ENCODE results near the gene PCDH9. TPM values are rescaled to one million over a fixed set of nuclear protein-coding genes. Genes with fewer than 3 reads are reported as not detected.

Gene PCDH9
- total and polyA plus RNA-seq, 2 of the 13 experiments (the other 11 are each of a cell fraction or from before 2014, with no cell fraction given) = 0.09 TPM; not detected in 1

GRCh38 chr13:66551128-66551527, 679.0 kb downstream of the PCDH9 start:
- in situ Hi-C loops (cut with HindIII; ENCODE audit: extremely low pct_ligation_motif_present, low pct_unique_long_range_greater_than_20kb) = no loop called here
- TF ChIP-seq ZFAT (CRISPR knock-in tag; conservative IDR thresholded peaks at IDR 0.05) (no peak), ZNF274 (CRISPR knock-in tag; IDR thresholded peaks at IDR 0.05) (no peak), CREB3 (CRISPR knock-in tag; IDR thresholded peaks at IDR 0.05) (no peak), MXD1 (CRISPR knock-in tag; IDR thresholded peaks at IDR 0.05) (no peak), ZNF264 (CRISPR knock-in tag; IDR thresholded peaks at IDR 0.05) (no peak), TBL1XR1 (IDR thresholded peaks at IDR 0.05; ENCODE audit: borderline replicate concordance, low read length, partially characterized antibody) (no peak), ZNF33A (CRISPR knock-in tag; IDR thresholded peaks at IDR 0.05; ENCODE audit: borderline replicate concordance) (no peak), ZNF326 (CRISPR knock-in tag; IDR thresholded peaks at IDR 0.05; ENCODE audit: borderline replicate concordance) (no peak), ZNF225 (CRISPR knock-in tag; IDR thresholded peaks at IDR 0.05) (no peak), NFIC (IDR thresholded peaks at IDR 0.05; ENCODE audit: low read length) (no peak), ATF2 (CRISPR knock-in tag; IDR thresholded peaks at IDR 0.05) (no peak)
- H3K27me3 ChIP-seq (ENCODE audit: control insufficient read depth in 1 of 2, insufficient read depth in 2 of 2, low read length in 2 of 2) = no peaks in the 10 kb centered on the region

More at GRCh38 chr13:66551128-66551527, 679.0 kb downstream of the PCDH9 start:
- Histone ChIP-seq H3K9ac (ENCODE audit: insufficient read depth, low read depth, low read length) (no peak overlapping the region), H4K20me1 (ENCODE audit: insufficient read depth, low read length) (no peaks in the 10 kb centered on the region), H3K27ac (ENCODE audit: extremely low read length, insufficient read depth, low read length) (no peak overlapping the region), H3K4me2 (ENCODE audit: low read depth, low read length) (no peak overlapping the region), H3K4me1 (ENCODE audit: insufficient read depth, low read length) (no peaks in the 10 kb centered on the region), H2AFZ (ENCODE audit: low read length) (no peak overlapping the region), H3K36me3 (replicated peaks in 1 of 2; ENCODE audit: control insufficient read depth in 1 of 2, insufficient read depth in 2 of 2, low read length in 2 of 2) (no peaks in the 10 kb centered on the region), H3K4me3 (replicated peaks in 1 of 3; ENCODE audit: insufficient read depth in 1 of 3, low read depth in 2 of 3, low read length in 3 of 3) (no peak overlapping the region), H3K9me3 (ENCODE audit: low read length) (no peaks in the 10 kb centered on the region), H3K79me2 (ENCODE audit: insufficient read depth, low read length) (no peaks in the 10 kb centered on the region)
- CTCF ChIA-PET (ENCODE audit: low intra/inter-chr PET ratio, low total read pairs) = no interaction called here
- FAIRE-seq (no peak), ATAC-seq (no peak), DNase-seq (ENCODE audit: low spot score) (no peak)
- no TSS peak for BruUV-seq (replicated peaks)
- POLR2A ChIA-PET = no interaction called here
- WGBS (ENCODE audit: low lambda C conversion rate) = 1% methylated on average over 4 of the region's 4 CpGs
- intact Hi-C loops (cut with micrococcal nuclease; ENCODE audit: unreplicated experiment) = no loop called here
